AG04449 (cell line): ENCODE results near the gene TLX1.

ENCODE experiments used
- CTCF ChIA-PET: fragments of 350-600 bp; formaldehyde crosslinking; extraction: SDS; loops from one replicate; lab custom pipeline; 2021; ENCODE audit warnings: antibody characterized with exemption; lab: Yijun Ruan, JAX
- POLR2A ChIA-PET: fragments of 400-600, 350-600 bp; formaldehyde crosslinking; extraction: SDS; loops from one replicate; lab custom pipeline; 2020; ENCODE audit warnings: antibody characterized with exemption, inconsistent platforms; lab: Yijun Ruan, JAX
- DNase-seq: peaks from one replicate; pipeline ENCODE4 v3.0.0-alpha.2; 2010; ENCODE audit warnings: low read depth, low spot score
- H3K4me3 ChIP-seq: 2 replicates; pipeline ENCODE4 v1.5.1; 2011; ENCODE audit warnings: low read depth, mild to moderate bottlenecking, control low read depth, low read length
- TF ChIP-seq, protein P1 (sequence below): IDR thresholded peaks from one replicate; pipeline ENCODE4 v1.5.1; 2011; ENCODE audit warnings: mild to moderate bottlenecking, moderate library complexity, low read length, control low read depth, inconsistent platforms; ENCODE audit not compliant: insufficient read depth; ENCODE audit errors: missing control alignments

TLX1 gene

DNA sequence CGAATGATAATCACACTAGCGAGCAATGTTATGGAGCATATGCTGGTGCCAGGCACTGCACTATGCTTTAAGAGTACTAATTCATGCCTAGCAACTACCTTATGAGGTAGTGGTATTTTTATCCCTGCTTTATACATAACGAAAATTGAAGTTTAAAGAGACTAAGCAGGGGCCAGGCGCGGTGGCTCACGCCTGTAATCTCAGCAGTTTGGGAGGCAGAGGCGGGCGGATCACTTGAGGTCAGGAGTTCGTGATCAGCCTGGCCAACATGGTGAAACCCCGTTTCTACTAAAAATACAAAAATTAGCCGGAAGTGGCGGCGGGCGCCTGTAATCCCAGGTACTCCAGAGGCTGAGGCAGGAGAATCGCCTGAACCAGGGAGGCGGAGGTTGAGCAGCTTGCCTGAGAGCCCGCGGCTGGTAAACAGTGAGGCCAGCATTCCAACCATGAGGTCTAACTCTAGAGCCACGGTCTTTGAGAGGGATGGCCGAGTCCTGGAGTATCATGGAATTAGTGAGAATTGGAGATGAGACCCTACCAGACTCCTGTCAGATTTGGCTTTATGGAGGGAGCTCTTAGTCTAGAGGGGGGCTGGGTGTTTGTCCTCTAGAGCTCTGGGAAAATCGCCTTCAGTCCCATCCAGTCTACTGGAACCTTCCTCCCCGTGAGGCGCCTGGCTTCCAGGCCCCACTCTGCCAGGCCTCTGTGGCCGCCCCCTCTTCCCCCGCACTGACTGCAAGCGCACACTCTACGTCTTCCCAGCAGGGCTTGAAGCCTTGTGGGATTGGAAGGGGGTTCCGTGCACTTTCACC lies 11.6 kb downstream of the TLX1 start:
- TF ChIP-seq, protein P1, sequence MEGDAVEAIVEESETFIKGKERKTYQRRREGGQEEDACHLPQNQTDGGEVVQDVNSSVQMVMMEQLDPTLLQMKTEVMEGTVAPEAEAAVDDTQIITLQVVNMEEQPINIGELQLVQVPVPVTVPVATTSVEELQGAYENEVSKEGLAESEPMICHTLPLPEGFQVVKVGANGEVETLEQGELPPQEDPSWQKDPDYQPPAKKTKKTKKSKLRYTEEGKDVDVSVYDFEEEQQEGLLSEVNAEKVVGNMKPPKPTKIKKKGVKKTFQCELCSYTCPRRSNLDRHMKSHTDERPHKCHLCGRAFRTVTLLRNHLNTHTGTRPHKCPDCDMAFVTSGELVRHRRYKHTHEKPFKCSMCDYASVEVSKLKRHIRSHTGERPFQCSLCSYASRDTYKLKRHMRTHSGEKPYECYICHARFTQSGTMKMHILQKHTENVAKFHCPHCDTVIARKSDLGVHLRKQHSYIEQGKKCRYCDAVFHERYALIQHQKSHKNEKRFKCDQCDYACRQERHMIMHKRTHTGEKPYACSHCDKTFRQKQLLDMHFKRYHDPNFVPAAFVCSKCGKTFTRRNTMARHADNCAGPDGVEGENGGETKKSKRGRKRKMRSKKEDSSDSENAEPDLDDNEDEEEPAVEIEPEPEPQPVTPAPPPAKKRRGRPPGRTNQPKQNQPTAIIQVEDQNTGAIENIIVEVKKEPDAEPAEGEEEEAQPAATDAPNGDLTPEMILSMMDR: no peak
- DNase-seq: no peak
- POLR2A ChIA-PET: interaction anchor here (0.7 to 1.4 kb wide), 3 partner anchors 47 to 100 kb away, joined by 3 to 4 read pairs (median 3); no protein-coding TSS in a partner anchor
- no peak overlapping the region; the same call in 1 of the 2 replicates for H3K4me3 ChIP-seq
- CTCF ChIA-PET: interaction anchor here (0.6 to 9.0 kb wide), 40 partner anchors 11 to 628 kb away, joined by 3 to 556 read pairs (median 7); partner anchors contain the start of genes KAZALD1, LZTS2 and TLX1

DNA sequence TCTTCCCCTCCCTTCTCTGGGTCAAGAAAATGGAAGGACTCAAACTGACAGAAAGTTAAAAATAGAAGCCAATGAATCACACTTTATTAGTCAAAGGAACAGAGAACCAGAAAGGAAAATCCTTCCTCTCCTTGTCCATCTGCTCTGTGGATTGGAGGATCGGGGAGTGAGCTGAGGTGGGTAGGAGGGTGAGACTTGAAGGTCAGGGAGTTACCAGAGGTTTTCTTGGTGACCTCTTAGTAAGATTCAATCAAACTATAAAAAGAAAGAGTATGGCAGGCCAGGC lies 12.2 kb downstream of the TLX1 start:
- ChIA-PET CTCF (interaction anchor here (0.8 to 9.0 kb wide), 21 partner anchors 12 to 628 kb away, joined by 3 to 556 read pairs (median 18); partner anchors contain the start of genes KAZALD1, LZTS2 and TLX1), POLR2A (no interaction called here)
- TF ChIP-seq, protein P1: no peak
- H3K4me3 ChIP-seq: no peak overlapping the region
- no peak for DNase-seq

DNA sequence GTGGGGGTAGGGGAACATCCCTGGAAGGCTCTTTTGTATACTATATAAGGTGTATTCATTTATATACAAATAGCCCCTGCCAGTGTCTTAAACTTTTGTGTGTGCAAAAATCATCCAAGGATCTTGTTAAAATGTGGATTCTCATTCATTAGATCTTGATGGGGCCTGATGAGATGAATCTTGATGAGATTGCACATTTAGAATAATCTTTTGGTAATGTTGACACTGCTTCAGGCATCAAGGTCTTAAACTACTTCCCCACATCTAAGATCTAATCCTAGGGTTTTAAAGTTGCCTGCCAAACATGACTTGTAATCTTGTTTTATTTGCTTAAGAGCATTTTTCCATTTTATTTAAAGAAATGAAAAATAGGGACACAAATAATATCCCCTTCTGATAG lies 13.0 kb downstream of the TLX1 start:
- no peak for DNase-seq
- no peak overlapping the region for H3K4me3 ChIP-seq
- ChIA-PET CTCF (interaction anchor here (2.8 to 9.0 kb wide), 6 partner anchors 11 to 125 kb away, joined by 19 to 556 read pairs (median 92); partner anchors contain the start of gene KAZALD1), POLR2A (no interaction called here)
- TF ChIP-seq, protein P1: no peak

DNA sequence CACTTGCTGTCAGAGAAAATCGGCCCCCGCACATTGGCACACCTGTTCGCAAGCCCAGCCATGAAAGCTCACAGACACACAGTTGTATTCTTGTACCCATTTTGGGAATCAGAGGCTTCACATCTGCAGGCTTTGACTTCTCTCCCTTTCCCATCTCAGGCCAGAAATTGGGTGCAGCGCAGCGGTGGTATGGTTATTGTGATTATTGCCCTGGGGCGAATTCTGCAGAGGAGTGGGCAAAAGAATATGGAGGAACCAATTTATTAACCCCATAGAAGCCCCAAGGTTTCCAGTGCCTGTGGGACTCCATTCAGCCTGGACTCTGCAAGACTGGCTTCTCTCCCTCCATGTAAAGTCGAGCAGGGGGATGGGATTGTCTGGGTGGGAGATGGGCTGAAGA lies 14.0 kb downstream of the TLX1 start:
- DNase-seq: no peak
- no peak overlapping the region for H3K4me3 ChIP-seq
- TF ChIP-seq, protein P1: no peak
- ChIA-PET CTCF (interaction anchor here (0.6 to 9.0 kb wide), 4 partner anchors 10 to 99 kb away, joined by 3 to 556 read pairs (median 58); no protein-coding TSS in a partner anchor), POLR2A (no interaction called here)

DNA sequence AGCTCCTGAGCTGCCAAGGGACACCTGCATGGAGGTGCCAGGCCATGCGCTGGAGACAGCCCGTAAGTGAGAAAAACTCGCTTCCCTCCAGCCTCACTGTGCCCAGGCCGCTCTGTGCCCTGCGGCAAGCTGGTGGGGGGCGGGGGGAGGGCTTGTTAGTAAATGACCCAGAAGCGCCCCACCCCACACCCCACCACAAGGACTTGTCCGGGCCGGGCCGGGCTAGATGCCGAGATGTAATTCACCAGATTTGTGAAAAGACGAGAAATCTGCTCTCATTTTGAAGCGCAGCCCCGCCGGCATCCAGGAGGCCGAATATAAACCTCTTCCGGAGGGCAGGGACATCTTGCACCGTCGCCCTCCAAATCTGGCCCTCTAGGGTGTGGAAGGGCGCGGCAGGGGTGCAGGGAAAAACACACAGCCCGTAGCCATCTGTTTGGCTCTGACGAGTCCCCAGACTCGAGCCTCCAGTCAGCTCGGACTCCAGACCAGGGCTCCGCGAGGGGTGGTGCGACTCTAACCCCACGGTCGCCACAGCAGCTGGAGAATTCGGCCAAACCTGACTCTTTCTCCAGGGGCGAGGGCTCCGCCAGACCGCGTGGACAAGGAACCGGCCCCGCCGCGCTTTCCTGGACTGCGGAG lies 14.8 kb downstream of the TLX1 start:
- ChIA-PET POLR2A (no interaction called here), CTCF (interaction anchor here (1.5 to 7.5 kb wide), 5 partner anchors 9 to 95 kb away, joined by 3 to 113 read pairs (median 12); no protein-coding TSS in a partner anchor)
- TF ChIP-seq, protein P1: no peak
- DNase-seq: no peak
- H3K4me3 ChIP-seq: no peak overlapping the region
